Karpas-422 (cell line): ENCODE results near the gene DLG1. TPM values are rescaled to one million over a fixed set of nuclear protein-coding genes. Genes with fewer than 3 reads are reported as not detected.

Experiments used
- DNase-seq: peaks from one replicate; pipeline ENCODE4 v3.0.0-alpha.2; 2015
- H2AFZ ChIP-seq: fragments of 200-600 bp; sonication (generic); 2 replicates; pipeline ENCODE4 v1.6.1; 2014; ENCODE audit warnings: antibody characterized with exemption, low read length, mixed read lengths
- H3K27ac ChIP-seq: fragments of 200-600 bp; sonication (generic); 2 replicates; pipeline ENCODE4 v1.5.1; 2014; ENCODE audit warnings: mild to moderate bottlenecking, low read length, moderate library complexity
- H3K27me3 ChIP-seq: fragments of 200-600 bp; sonication (generic); 2 replicates; pipeline ENCODE4 v1.6.1; 2014; ENCODE audit warnings: low read length, mixed read lengths
- H3K36me3 ChIP-seq: fragments of 200-600 bp; sonication (generic); 2 replicates; pipeline ENCODE4 v1.6.1; 2014; ENCODE audit warnings: low read length, mixed read lengths; ENCODE audit not compliant: insufficient read depth
- H3K4me1 ChIP-seq: fragments of 200-600 bp; sonication (generic); 2 replicates; pipeline ENCODE4 v1.6.1; 2014; ENCODE audit warnings: mild to moderate bottlenecking, low read length, mixed read lengths
- H3K4me2 ChIP-seq: fragments of 200-600 bp; sonication (generic); 2 replicates; pipeline ENCODE4 v1.6.1; 2014; ENCODE audit warnings: low read length, low read depth, mild to moderate bottlenecking; ENCODE audit not compliant: poor library complexity, severe bottlenecking
- H3K4me3 ChIP-seq: fragments of 200-600 bp; sonication (generic); 2 replicates; pipeline ENCODE4 v1.5.1; 2014; ENCODE audit warnings: mild to moderate bottlenecking, antibody characterized with exemption, low read length, mixed read lengths
- H3K79me2 ChIP-seq: fragments of 200-600 bp; sonication (generic); 2 replicates; pipeline ENCODE4 v1.6.1; 2014; ENCODE audit warnings: mild to moderate bottlenecking, low read length, mixed read lengths
- H3K9ac ChIP-seq: fragments of 200-600 bp; sonication (generic); 2 replicates; pipeline ENCODE4 v1.6.0; 2014; ENCODE audit warnings: low read length
- H3K9me2 ChIP-seq: fragments of 200-600 bp; sonication (generic), shearing (Covaris generic); replicated peaks from 2 replicates; pipeline ENCODE4 v1.6.0; 2014; ENCODE audit warnings: mild to moderate bottlenecking, low read length, moderate library complexity; ENCODE audit not compliant: insufficient read depth
- H3K9me3 ChIP-seq: fragments of 300-700, 200-600 bp; sonication (generic); 2 replicates; pipeline ENCODE4 v1.6.1; 2014; ENCODE audit warnings: low read length, mixed read lengths
- H4K20me1 ChIP-seq: fragments of 200-600 bp; sonication (generic); 2 replicates; pipeline ENCODE4 v1.6.1; 2014; ENCODE audit warnings: mild to moderate bottlenecking, antibody characterized with exemption, low read length, low read depth; ENCODE audit not compliant: insufficient read depth
- total RNA-seq: library from RNA; depleted of rRNA; stranded (reverse); fragments of >200 nt; shearing (Covaris generic); gene quantifications from 2 replicates; pipeline ENCODE4 v1.2.3, GENCODE V29; 2014; ENCODE audit warnings: low replicate concordance

DLG1 gene
- total RNA-seq, 1 experiment from 2014 or later: 92.6 TPM

GRCh38 chr3:197169028-197169427 is 129.4 kb downstream of the DLG1 start:
- Histone ChIP-seq H3K4me3 (no peak overlapping the region), H3K79me2 (peaks cover 82% of the 10 kb centered on the region), H3K4me1 (peaks cover 9% of the 10 kb centered on the region), H4K20me1 (no peaks in the 10 kb centered on the region), H3K4me2 (no peak overlapping the region), H3K27me3 (no peaks in the 10 kb centered on the region), H3K9ac (no peak overlapping the region), H3K9me3 (no peaks in the 10 kb centered on the region), H3K36me3 (no peaks in the 10 kb centered on the region; the same call in 1 of the 2 replicates), H3K9me2 (no peaks in the 10 kb centered on the region), H2AFZ (no peak overlapping the region), H3K27ac (peak overlapping the region; percentile 12; the same call in 1 of the 2 replicates)
- DNase-seq: no peak

DNA sequence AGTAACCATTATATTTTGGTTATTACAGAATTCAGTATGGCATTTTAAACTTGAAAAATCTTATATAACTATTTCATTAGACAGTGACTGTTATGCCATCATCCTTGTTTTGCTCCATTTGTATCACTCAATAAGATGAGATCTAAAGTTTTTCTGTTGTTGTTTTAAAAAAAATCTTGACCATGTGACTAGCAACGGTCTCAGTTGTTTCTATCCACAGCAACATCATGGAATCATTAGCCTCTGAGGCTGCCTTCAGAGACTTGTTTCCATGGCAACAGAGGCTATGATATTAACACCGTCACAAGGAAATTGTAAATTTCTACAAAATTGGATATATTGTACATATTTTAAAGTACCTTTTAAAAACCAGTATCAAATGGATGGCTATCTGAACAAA is 129.8 kb downstream of the DLG1 start:
- peak; percentile 67 for DNase-seq

GRCh38 chr3:197168063-197168462 is 130.3 kb downstream of the DLG1 start:
- H3K9me2 ChIP-seq: no peaks in the 10 kb centered on the region
- H3K79me2 ChIP-seq: peaks cover 75% of the 10 kb centered on the region
- no peak for DNase-seq
- H3K27me3 ChIP-seq: no peaks in the 10 kb centered on the region
- H3K9ac ChIP-seq: no peak overlapping the region
- no peak overlapping the region for H3K4me3 ChIP-seq
- no peaks in the 10 kb centered on the region for H3K9me3 ChIP-seq
- no peak overlapping the region for H2AFZ ChIP-seq
- H3K4me1 ChIP-seq: peaks cover 9% of the 10 kb centered on the region
- H3K4me2 ChIP-seq: no peak overlapping the region
- H3K27ac ChIP-seq: no peak overlapping the region
- no peaks in the 10 kb centered on the region for H3K36me3 ChIP-seq
- H4K20me1 ChIP-seq: no peaks in the 10 kb centered on the region

More for the DNA sequence above, 129.8 kb downstream of the DLG1 start:
- no peak overlapping the region for H3K9ac ChIP-seq
- peak overlapping the region; percentile 12; the same call in 1 of the 2 replicates for H3K27ac ChIP-seq
- H3K79me2 ChIP-seq: peaks cover 78% of the 10 kb centered on the region
- no peak overlapping the region for H3K4me2 ChIP-seq
- H2AFZ ChIP-seq: no peak overlapping the region
- peaks cover 9% of the 10 kb centered on the region for H3K4me1 ChIP-seq
- no peaks in the 10 kb centered on the region for H3K9me3 ChIP-seq
- no peaks in the 10 kb centered on the region for H3K27me3 ChIP-seq
- H3K36me3 ChIP-seq: no peaks in the 10 kb centered on the region; the same call in 1 of the 2 replicates
- H3K9me2 ChIP-seq: no peaks in the 10 kb centered on the region
- H3K4me3 ChIP-seq: no peak overlapping the region
- H4K20me1 ChIP-seq: no peaks in the 10 kb centered on the region

DNA sequence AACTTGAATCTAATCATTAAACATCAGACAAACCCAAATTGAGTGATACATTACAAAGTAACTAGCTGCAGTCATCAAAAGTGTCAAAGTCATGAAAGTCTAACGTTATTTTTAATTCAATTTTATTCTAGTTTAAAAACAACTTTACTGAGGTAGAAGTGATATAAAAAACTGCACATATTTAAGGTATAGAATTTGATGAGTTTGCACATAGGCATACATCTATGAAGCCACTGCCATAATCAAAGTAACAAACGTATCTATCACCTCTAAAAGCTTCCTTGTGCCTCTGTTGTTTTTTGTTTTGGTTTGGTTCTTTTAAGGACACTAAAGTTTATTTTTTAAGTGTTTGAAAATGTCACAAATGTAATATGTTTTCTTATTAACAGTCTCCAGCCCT is 130.9 kb downstream of the DLG1 start:
- no peaks in the 10 kb centered on the region for H3K9me2 ChIP-seq
- no peaks in the 10 kb centered on the region for H4K20me1 ChIP-seq
- H3K9ac ChIP-seq: no peak overlapping the region
- no peak for DNase-seq
- no peaks in the 10 kb centered on the region for H3K9me3 ChIP-seq
- no peak overlapping the region for H3K4me3 ChIP-seq
- no peak overlapping the region for H3K27ac ChIP-seq
- H3K79me2 ChIP-seq: peaks cover 75% of the 10 kb centered on the region
- H2AFZ ChIP-seq: no peak overlapping the region
- H3K36me3 ChIP-seq: no peaks in the 10 kb centered on the region
- no peak overlapping the region for H3K4me2 ChIP-seq
- H3K4me1 ChIP-seq: peaks cover 14% of the 10 kb centered on the region
- no peaks in the 10 kb centered on the region for H3K27me3 ChIP-seq

GRCh38 chr3:197165890-197166289 is 132.5 kb downstream of the DLG1 start:
- H2AFZ ChIP-seq: no peak overlapping the region
- H3K4me2 ChIP-seq: no peak overlapping the region
- H3K9me3 ChIP-seq: no peaks in the 10 kb centered on the region
- no peak overlapping the region for H3K27ac ChIP-seq
- no peaks in the 10 kb centered on the region for H3K27me3 ChIP-seq
- peaks cover 77% of the 10 kb centered on the region for H3K79me2 ChIP-seq
- no peak overlapping the region for H3K9ac ChIP-seq
- no peak for DNase-seq
- H3K36me3 ChIP-seq: no peaks in the 10 kb centered on the region
- H3K4me1 ChIP-seq: peaks cover 23% of the 10 kb centered on the region
- no peaks in the 10 kb centered on the region for H4K20me1 ChIP-seq
- H3K9me2 ChIP-seq: no peaks in the 10 kb centered on the region
- no peak overlapping the region for H3K4me3 ChIP-seq

- Histone ChIP-seq H3K9ac (no peak overlapping the region), H3K9me2 (no peaks in the 10 kb centered on the region), H4K20me1 (no peaks in the 10 kb centered on the region), H3K4me3 (no peak overlapping the region), H3K9me3 (peaks cover 16% of the 10 kb centered on the region), H2AFZ (no peak overlapping the region), H3K4me1 (peaks cover 30% of the 10 kb centered on the region), H3K27me3 (no peaks in the 10 kb centered on the region), H3K4me2 (no peak overlapping the region), H3K27ac (no peak overlapping the region), H3K79me2 (peaks cover 85% of the 10 kb centered on the region), H3K36me3 (peaks cover 16% of the 10 kb centered on the region; the same call in 1 of the 2 replicates)
- DNase-seq: no peak
These were observed 143.4 kb downstream of the DLG1 start for GRCh38 chr3:197155046-197155445.

GRCh38 chr3:197151580-197151979 is 146.8 kb downstream of the DLG1 start:
- Histone ChIP-seq H4K20me1 (no peaks in the 10 kb centered on the region), H3K9me3 (peaks cover 7% of the 10 kb centered on the region; the same call in 1 of the 2 replicates), H3K27me3 (no peaks in the 10 kb centered on the region), H3K9ac (no peak overlapping the region), H3K4me3 (no peak overlapping the region), H3K36me3 (peaks cover 8% of the 10 kb centered on the region; the same call in 1 of the 2 replicates), H3K4me1 (peaks cover 32% of the 10 kb centered on the region), H3K9me2 (no peaks in the 10 kb centered on the region), H2AFZ (no peak overlapping the region), H3K79me2 (peaks cover 86% of the 10 kb centered on the region), H3K4me2 (peak overlapping the region; percentile 25), H3K27ac (peak overlapping the region; percentile 28; the same call in 1 of the 2 replicates)
- peak; percentile 64 for DNase-seq

GRCh38 chr3:197149528-197149927 is 148.9 kb downstream of the DLG1 start:
- H3K9me2 ChIP-seq: no peaks in the 10 kb centered on the region
- no peaks in the 10 kb centered on the region for H4K20me1 ChIP-seq
- peaks cover 82% of the 10 kb centered on the region for H3K79me2 ChIP-seq
- H2AFZ ChIP-seq: no peak overlapping the region
- no peak overlapping the region for H3K4me2 ChIP-seq
- DNase-seq: no peak
- H3K27ac ChIP-seq: no peak overlapping the region
- H3K9me3 ChIP-seq: no peaks in the 10 kb centered on the region
- peaks cover 32% of the 10 kb centered on the region for H3K4me1 ChIP-seq
- no peaks in the 10 kb centered on the region for H3K36me3 ChIP-seq
- no peak overlapping the region for H3K9ac ChIP-seq
- no peak overlapping the region for H3K4me3 ChIP-seq
- no peaks in the 10 kb centered on the region for H3K27me3 ChIP-seq
